ENCODE measurements around the gene GHRHR. TPM values are rescaled to one million over a fixed set of nuclear protein-coding genes. Genes with fewer than 3 reads are reported as not detected.

Gene GHRHR
- total and polyA plus RNA-seq, 2 of the 4 experiments (the other 2 are of a cell fraction) = not detected

DNA sequence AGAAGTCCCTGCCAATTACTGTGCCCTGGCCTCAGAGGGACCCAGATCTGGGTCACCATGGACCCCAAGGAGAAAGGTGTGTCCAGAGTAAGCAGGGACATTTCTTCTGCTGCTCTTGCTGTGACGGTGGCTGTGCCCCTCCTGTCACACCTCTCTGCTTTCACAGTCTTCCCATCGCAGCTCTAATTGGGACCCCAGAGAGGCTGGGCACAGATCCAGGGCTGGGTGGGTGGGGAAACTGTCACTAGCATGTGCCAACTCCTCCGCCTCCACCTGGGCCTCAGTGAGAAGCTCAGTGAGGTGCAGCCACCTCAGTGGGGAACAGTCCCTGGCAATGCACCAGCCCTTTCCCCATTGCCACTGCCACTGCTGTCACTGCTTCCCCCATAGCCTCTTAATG lies 51.1 kb downstream of the GHRHR start:
- Histone ChIP-seq H2BK120ac (ENCODE audit: low read depth, low read length) (no peak overlapping the region), H3K79me1 (ENCODE audit: low read depth in 1 of 2, low read length in 2 of 2) (no peaks in the 10 kb centered on the region), H3K4ac (ENCODE audit: low read depth, low read length) (no peak overlapping the region), H3K18ac (ENCODE audit: low read depth, low read length) (no peak overlapping the region), H3K4me1 (ENCODE audit: control insufficient read depth, insufficient read depth, low read length) (no peaks in the 10 kb centered on the region), H3K4me3 (ENCODE audit: insufficient read depth, low read depth, low read length) (no peak overlapping the region), H3K9me3 (ENCODE audit: control insufficient read depth, insufficient read depth, low read length) (no peaks in the 10 kb centered on the region), H2BK15ac (ENCODE audit: low read depth, low read length) (no peak overlapping the region), H3K9me1 (ENCODE audit: insufficient read depth, low read length) (no peaks in the 10 kb centered on the region), H2AK9ac (replicated peaks; ENCODE audit: low read depth, low read length, poor library complexity) (no peak overlapping the region), H3K9ac (ENCODE audit: low read depth, low read length) (no peak overlapping the region), H3K14ac (replicated peaks; ENCODE audit: low read depth, low read length) (no peak overlapping the region), H2AFZ (replicated peaks; ENCODE audit: low read length, poor library complexity) (no peak overlapping the region), H4K8ac (ENCODE audit: low read depth in 2 of 2, low read length in 2 of 2) (no peak overlapping the region), H2BK20ac (ENCODE audit: low read depth, low read length) (no peak overlapping the region), H3K4me2 (ENCODE audit: low read depth, low read length) (no peak overlapping the region), H4K5ac (ENCODE audit: low read depth, low read length) (no peak overlapping the region), H3K36me3 (ENCODE audit: control insufficient read depth, insufficient read depth, low read length) (no peaks in the 10 kb centered on the region), H3K56ac (ENCODE audit: extremely low read depth, insufficient read depth, low read length) (no peak overlapping the region), H3K27ac (ENCODE audit: insufficient read depth, low read length) (no peak overlapping the region), H2BK5ac (ENCODE audit: low read depth, low read length, poor library complexity, severe bottlenecking) (no peak overlapping the region), H3K27me3 (ENCODE audit: control insufficient read depth, insufficient read depth, low read length) (no peaks in the 10 kb centered on the region; the same call in 1 of the 2 replicates), H4K20me1 (ENCODE audit: insufficient read depth, low read length) (no peaks in the 10 kb centered on the region), H2AK5ac (ENCODE audit: low read depth, low read length) (no peak overlapping the region), H3K23ac (ENCODE audit: low read depth, low read length) (no peak overlapping the region), H4K91ac (ENCODE audit: insufficient read depth, low read depth, low read length) (no peak overlapping the region)
- dilution Hi-C loops (cut with HindIII; ENCODE audit: low sequenced_read_pairs, unreplicated experiment) = no loop called here
- intact Hi-C loops (cut with micrococcal nuclease) = no loop called here
- WGBS, 2 experiments (ENCODE audit: extremely low coverage in 2 of 2, insufficient read length in 1 of 2) = 40% methylated on average over 1 of the region's 3 CpGs; no CpG with 5 or more reads in 1 of the 2 experiments
- in situ Hi-C loops (cut with MboI; ENCODE audit: low sequenced_read_pairs) = no loop called here
- no TSS peak for BruUV-seq (replicated peaks)
- POLR2A ChIA-PET (ENCODE audit: unreplicated experiment) = no interaction called here
- CTCF ChIA-PET = no interaction called here
- TF ChIP-seq CHD1 (IDR thresholded peaks at IDR 0.05; ENCODE audit: low read depth, low read length) (no peak), RFX5 (IDR thresholded peaks at IDR 0.05; ENCODE audit: low read depth, low read length) (no peak), CEBPB (IDR thresholded peaks at IDR 0.05; ENCODE audit: low read depth, low read length) (no peak), NFE2L2 (IDR thresholded peaks at IDR 0.05; ENCODE audit: low read depth, low read length) (no peak), POLR2A (IDR thresholded peaks at IDR 0.05; ENCODE audit: low read depth, low read length) (no peak), RCOR1 (IDR thresholded peaks at IDR 0.05; ENCODE audit: insufficient replicate concordance, low read length) (no peak), MAFK (IDR thresholded peaks at IDR 0.05; ENCODE audit: low read depth, low read length) (no peak), SMC3 (IDR thresholded peaks at IDR 0.05; ENCODE audit: low read depth, low read length) (no peak), BHLHE40 (IDR thresholded peaks at IDR 0.05; ENCODE audit: low read depth, low read length) (no peak), FOS (IDR thresholded peaks at IDR 0.05; ENCODE audit: low read depth, low read length) (no peak), RAD21 (IDR thresholded peaks at IDR 0.05; ENCODE audit: low read length) (no peak), MAZ (IDR thresholded peaks at IDR 0.05; ENCODE audit: borderline replicate concordance, low read depth, low read length) (no peak), MXI1 (IDR thresholded peaks at IDR 0.05; ENCODE audit: borderline replicate concordance, low read depth, low read length) (no peak)
- TF ChIP-seq, protein P1, sequence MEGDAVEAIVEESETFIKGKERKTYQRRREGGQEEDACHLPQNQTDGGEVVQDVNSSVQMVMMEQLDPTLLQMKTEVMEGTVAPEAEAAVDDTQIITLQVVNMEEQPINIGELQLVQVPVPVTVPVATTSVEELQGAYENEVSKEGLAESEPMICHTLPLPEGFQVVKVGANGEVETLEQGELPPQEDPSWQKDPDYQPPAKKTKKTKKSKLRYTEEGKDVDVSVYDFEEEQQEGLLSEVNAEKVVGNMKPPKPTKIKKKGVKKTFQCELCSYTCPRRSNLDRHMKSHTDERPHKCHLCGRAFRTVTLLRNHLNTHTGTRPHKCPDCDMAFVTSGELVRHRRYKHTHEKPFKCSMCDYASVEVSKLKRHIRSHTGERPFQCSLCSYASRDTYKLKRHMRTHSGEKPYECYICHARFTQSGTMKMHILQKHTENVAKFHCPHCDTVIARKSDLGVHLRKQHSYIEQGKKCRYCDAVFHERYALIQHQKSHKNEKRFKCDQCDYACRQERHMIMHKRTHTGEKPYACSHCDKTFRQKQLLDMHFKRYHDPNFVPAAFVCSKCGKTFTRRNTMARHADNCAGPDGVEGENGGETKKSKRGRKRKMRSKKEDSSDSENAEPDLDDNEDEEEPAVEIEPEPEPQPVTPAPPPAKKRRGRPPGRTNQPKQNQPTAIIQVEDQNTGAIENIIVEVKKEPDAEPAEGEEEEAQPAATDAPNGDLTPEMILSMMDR (conservative IDR thresholded peaks at IDR 0.05; ENCODE audit: low read depth, low read length) = no peak
- TF ChIP-seq, protein P2, sequence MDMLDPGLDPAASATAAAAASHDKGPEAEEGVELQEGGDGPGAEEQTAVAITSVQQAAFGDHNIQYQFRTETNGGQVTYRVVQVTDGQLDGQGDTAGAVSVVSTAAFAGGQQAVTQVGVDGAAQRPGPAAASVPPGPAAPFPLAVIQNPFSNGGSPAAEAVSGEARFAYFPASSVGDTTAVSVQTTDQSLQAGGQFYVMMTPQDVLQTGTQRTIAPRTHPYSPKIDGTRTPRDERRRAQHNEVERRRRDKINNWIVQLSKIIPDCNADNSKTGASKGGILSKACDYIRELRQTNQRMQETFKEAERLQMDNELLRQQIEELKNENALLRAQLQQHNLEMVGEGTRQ (IDR thresholded peaks at IDR 0.05; ENCODE audit: low read depth, low read length) = no peak
- TF ChIP-seq, protein P3, sequence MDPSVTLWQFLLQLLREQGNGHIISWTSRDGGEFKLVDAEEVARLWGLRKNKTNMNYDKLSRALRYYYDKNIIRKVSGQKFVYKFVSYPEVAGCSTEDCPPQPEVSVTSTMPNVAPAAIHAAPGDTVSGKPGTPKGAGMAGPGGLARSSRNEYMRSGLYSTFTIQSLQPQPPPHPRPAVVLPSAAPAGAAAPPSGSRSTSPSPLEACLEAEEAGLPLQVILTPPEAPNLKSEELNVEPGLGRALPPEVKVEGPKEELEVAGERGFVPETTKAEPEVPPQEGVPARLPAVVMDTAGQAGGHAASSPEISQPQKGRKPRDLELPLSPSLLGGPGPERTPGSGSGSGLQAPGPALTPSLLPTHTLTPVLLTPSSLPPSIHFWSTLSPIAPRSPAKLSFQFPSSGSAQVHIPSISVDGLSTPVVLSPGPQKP (IDR thresholded peaks at IDR 0.05; ENCODE audit: borderline replicate concordance, low read depth, low read length) = no peak
- ATAC-seq (ENCODE audit: low read depth) (no peak), DNase-seq (no peak)
